NOMO-1 treated with DMSO at 0.1 percent for 48 hours (cell line): ENCODE data around the gene ITGA1.
A peak's percentile ranks its signal among the peaks of the same experiment; 100 is the strongest.

Experiments used
- DNase-seq: peaks from one replicate; lab custom pipeline; 2025; ENCODE audit not compliant: unreplicated experiment; lab: John Stamatoyannopoulos, UW

Gene ITGA1

DNA sequence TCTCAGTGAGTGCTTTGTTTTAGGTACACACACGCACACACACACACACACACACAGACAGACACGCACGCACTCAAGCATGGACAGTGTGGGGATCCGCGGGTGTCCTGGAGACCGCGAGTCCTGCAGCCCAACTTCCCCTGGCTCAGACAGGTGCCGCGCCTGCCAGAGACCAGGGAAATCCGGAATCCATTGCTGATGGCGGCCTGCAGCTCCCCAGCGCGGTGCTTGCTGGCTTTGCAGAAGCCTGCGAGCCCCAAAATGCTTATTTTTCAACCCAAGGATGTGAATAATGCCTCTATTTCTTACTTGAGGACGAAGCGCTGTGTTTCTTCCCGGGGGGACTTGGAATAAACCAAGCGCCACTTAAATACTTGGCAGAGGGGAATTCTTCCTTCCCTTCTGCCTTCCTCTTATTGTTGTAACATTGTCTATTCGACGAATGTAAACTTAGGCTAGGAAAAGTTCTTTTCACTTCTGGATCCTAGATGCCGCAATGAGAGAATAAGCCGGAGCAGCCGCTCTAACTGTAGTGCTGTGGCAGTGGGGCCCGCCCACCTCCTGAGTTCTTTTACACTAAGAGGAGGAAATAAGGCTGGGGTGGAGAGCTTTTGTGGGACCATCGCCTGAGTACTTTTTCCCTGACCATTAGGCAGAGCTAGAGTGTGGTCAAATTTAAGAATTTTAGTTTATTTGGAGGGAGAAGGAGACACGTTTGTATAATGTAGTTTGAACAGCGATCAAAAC is 202.2 kb downstream of the ITGA1 start:
- peak; percentile 0 for DNase-seq

DNA sequence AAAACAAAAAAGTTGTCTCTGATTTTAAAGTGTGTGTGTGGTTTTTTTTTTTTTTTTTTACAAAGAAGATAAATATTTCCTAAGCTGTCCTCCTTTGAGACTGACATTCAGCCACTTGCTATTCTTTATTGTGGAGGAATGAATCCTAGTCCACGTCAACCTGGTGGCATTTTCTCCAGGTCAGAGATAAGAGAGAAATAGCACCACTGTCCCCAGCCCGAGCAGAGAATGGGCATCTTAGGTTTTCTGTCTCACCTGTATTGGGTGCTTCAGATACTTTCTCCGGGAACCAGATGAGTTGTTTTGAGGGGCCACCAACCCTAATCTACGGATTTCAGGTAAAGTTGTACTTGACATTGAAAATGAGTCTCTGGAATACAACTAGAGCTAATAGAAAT is 202.8 kb downstream of the ITGA1 start:
- no peak for DNase-seq

DNA sequence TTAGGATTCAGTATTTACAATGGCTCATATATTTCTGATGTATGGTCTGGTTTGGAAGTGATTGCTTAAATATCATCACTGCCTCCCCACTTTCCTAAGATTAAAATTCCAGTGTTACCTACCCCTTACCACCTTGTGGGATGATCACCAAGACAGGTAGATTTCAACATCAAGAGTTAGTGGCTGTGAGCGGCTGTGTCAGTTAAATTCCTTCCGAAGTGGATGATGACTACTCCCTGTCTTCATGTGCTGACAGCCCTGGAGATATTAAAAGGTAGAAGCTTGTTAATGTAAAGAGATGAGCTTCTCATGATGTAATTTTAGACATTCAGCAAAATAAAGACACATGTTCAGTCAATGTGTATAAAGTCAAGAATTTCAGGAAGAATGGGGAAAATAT is 205.7 kb downstream of the ITGA1 start:
- DNase-seq: no peak

DNA sequence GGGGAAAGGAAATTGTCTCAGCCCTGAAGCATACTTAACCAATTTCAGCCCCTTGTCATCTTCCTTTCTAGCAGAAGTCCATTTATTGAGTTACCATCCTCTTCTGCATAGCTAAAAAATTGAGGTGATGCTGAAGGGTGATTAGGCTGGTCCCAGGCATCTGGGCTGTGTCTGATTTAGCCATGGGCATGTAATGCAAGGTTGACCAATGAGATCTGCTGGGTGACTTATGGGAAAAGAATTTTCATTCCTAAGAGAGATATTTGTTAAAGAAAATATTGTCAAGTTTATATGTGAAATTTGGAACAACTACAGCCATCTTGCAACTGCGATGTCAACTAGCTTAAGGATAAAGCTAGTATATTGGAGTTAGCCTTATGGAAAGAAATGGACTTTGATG is 206.6 kb downstream of the ITGA1 start:
- no peak for DNase-seq

DNA sequence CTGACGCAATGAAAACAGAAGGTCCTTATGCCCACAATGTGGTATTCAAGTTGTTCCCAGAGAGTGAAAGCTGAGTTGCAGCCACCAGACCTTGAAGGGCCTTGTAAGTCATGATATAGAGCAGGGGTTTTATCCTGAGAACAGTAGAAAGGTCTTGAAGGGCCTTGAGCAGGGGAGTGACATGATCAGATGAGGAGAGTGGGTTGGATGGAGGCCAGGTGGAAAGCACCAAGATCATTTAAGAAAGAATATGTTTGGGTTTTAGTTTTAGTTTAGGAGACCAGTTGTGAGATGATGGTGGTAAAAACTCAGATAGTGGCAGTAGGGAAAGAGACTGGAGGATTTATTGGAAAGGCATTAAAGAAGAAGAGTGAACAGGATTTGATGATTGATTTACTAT is 207.4 kb downstream of the ITGA1 start:
- no peak for DNase-seq

DNA sequence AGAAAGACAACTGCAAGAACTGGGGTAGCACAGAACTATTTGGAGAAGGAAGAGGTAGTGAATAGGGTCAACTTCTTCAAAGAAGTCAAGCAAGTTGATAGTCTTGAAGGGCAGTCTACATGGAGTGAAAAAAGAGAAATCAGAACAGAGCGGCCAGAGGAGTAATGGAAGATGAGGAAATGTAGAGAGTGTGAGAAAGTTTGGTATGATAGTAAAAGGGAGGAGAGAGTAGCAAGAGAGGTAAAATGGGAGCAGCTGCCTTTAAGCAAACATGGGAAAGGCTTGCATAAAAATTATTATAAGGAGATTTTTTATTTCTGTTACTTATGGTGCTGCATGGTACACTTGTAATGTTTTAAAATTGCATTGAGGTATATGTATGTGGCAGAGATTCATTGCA is 208.2 kb downstream of the ITGA1 start:
- no peak for DNase-seq

DNA sequence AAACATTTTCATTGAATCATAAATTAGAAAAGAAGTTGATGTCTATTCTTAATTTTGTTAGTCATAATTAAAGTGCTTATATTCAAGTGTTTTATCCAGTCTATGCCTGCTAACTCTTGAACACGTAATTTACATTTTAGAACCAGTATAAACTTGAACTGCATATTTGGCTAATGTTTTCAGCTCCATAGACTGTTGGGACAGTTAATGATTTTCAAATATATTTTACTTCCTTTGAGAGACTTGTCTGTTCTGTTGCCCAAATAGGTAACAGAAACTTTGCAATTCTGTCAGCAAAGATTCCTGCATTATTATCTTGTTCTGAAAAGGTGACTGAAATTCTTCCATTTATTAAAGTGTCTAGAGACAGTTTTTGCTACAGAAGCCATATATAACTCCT is 209.3 kb downstream of the ITGA1 start:
- DNase-seq: no peak

DNA sequence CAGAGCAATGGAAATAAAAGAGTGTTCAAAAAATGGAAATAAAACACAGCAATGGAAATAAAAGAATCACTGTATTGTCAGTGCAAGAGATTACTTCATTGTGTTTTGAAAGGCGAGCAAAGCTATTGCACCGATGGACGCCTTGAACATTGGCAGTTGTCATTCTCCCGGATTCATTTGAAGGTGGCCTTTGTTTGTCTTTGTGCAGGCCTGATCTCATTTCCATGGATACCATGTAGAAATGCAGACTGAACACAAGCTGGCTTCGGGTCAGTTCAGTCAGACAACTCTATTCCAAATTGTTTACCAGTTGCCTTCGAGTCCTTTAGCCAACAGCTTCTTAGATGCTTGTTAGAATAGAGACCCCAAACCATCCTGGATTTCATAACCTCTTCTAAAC is 209.7 kb downstream of the ITGA1 start:
- DNase-seq: no peak

DNA sequence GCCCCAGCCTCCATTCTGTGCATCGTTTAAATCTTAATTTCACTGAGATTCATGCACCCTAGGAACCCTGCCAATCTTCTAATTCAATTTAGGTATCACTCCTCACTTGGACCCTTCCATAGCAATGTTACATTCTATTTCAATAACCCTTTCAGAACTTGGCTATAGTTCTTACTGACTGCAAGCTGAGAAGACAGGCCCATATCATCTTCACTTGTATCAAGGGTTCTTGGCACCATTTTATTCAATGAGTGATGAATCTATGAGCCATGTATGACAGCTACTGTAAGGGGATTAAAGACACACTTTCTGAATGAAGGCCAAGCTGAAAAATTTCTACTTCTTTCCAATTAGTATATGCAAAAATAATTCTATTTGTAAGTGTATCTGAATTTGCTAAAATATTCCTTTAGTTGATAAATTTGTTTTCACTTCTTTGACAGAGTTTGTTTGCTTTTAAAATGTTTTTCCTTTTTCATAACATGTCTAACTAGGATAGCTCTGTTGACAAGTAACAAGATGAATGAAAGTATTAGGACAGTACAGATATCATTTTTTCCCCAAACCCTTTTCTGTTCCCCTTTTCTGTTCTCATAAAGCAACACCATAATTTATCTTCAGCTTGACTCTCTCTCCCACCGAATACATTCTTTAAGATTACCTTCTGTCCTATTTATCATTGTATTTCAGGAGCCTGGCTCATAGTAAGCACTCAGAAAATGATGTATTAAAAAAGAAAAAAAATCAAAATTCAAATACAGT is 211.0 kb downstream of the ITGA1 start:
- no peak for DNase-seq

DNA sequence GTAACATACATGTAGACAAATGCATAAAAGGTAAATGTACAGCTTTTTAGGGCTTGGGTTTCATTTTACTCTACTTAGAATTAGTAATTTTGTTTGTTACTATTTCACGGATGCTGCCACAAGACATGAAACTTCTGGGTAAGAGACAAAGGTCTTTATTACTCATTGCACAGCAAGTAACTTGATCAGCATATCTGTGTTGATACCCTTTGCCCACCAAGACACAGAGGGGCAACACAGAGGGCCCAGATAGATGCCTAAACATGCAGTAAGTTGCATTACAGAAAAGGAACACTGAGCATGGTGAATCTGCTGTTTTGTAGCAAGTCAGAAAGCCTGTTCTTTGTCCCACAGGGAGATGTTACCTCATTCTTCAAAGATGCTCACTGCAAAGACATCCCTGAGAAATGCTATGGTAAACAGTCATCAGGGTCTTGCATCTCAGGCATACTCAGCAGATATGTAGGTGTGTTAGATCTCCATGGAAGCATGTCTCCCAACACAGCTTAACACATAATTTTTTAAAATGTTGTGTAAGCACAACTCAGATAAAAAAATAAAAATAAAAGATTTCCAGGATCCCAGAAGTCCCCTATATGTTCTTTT is 211.7 kb downstream of the ITGA1 start:
- no peak for DNase-seq

DNA sequence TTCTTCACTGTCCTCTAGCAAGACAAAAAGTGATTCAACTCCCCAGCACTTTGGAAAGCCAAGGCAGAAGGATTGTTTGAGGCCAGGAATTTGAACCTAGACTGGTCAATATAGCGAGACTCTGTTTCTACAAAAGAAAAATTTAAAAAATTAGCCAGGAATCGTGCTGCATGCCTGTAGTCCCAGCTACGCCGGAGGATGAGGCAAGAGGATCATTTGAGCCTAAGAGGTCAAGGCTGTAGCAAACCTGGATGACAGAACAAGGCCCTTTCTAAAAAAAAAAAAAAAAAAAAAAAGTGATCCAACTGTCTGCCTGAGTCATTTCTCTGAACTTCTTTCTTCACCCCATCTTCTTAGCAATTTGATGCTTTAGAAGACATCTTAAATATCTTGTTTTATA is 213.8 kb downstream of the ITGA1 start:
- no peak for DNase-seq

DNA sequence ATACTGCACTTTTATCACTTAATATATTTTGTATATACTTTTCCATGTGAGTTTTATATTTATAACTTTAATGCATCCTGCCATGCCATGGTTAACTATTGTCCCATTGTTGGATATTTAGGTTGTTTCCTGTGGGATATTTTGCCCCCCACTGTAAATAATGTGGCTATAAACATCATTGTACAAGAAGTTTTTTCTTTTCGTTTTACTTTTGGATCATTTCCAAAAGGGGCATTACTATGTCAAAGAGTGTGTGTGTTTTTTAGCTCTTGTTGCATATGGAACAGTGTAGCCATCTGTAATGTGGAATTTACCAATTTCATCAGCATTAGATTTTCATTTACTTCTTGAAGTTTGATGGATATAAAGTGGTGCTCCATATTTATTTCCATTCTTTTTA is 214.8 kb downstream of the ITGA1 start:
- no peak for DNase-seq

DNA sequence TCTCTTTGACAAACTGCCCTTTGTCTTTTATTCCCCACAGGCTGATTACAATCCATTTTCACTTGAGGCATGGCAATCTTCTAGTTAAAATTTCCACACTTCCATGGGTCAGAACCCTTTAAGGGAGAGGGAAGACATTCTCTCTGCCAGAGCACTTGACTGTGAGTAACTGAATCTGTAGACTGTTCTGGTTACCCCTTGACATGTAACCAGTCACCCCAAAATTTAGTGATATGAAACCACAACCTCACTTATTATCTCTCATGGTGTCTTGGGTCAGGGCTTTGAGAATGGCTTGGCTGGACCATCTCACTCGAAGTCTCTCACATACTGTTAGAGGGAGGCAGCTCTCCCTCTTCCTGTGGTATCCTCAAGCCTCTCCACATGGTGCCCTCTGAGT is 215.4 kb downstream of the ITGA1 start:
- DNase-seq: no peak

DNA sequence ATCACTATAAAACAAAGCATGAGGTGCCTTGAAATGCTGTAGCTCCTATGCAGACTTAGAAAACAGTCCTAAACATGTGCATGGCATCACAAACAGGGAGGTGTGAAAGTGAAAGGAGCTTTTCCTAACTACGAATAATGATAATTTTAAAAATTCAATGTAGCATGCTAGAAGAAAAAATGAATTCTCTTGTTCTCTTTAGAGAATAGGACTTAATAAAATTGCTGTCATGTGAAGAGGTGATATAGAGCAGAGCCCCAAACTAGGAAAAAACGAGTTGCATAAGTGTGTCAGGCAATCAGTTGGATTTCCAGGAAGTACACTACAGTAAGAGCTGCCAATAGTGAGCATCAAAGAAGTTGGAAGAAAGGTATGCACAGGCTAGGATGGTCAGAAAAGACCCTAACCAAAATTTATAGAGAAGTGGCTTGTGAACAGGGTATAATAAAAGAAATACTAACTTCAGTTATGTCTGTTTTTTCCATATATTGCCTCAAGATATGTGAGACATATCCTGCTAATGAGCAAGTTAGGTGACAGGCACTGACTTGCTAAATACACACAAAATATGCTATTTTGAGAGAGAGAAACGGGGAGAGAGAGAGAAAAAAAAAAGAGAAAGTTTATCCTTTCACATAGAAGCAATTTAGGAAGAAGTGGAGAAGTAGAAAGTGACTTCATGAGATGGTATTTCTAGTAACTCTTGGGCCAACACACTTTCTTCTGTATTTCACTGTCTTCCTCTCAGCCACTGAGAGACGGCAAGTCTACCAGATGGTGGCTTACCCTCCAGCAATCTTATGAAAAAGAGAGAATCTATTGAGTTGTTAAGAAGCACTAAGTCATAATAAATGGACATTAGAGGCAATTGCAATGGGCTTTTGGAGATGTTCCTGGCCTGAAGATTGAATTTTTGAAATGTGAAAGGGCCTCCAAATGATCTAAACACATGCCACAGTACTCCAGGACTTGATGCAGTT is 219.5 kb downstream of the ITGA1 start:
- DNase-seq: no peak

DNA sequence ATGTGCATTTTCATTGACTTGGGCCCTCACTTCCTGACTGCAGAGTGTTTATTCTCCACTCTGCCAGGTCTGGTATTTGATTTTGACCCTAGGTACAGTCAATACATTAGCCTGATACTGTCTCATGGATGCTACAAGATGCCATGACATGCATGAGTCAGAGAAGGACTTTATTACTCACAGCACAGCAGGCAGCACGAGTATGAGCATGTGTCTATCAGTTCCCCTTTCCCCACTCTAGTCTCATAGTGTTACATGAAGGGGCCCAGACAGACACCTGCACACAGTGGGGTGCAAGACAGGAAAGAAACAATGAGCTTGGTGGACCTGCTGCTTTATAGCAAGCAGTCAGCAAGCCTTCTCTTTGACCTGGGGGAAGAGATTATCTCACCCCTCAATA is 221.0 kb downstream of the ITGA1 start:
- no peak for DNase-seq
